SU-DHL-6 (cell line): ENCODE measurements around the gene MROH8.

Source experiments
- H2AFZ ChIP-seq: fragments of 200-600 bp; sonication (generic); 2 replicates; pipeline ENCODE4 v1.6.1; 2014; ENCODE audit warnings: low read depth, mild to moderate bottlenecking, moderate library complexity, mixed read lengths, antibody characterized with exemption, low read length; ENCODE audit not compliant: severe bottlenecking
- H3F3A ChIP-seq: fragments of 200-600 bp; shearing (Covaris generic); 2 replicates; pipeline ENCODE4 v1.6.0; 2016; ENCODE audit warnings: antibody characterized with exemption, mild to moderate bottlenecking; ENCODE audit not compliant: insufficient read depth
- H3K27ac ChIP-seq: fragments of 200-600 bp; sonication (generic); 2 replicates; pipeline ENCODE4 v1.5.1; 2016; ENCODE audit warnings: low read depth, mild to moderate bottlenecking, low read length, moderate library complexity, mixed read lengths
- H3K27me3 ChIP-seq: fragments of 200-600 bp; sonication (generic), shearing (Covaris generic); 2 replicates; pipeline ENCODE4 v1.6.0; 2014; ENCODE audit warnings: mild to moderate bottlenecking, low read length
- H3K36me3 ChIP-seq: fragments of 200-600 bp; sonication (generic); 2 replicates; pipeline ENCODE4 v1.6.1; 2014; ENCODE audit warnings: mild to moderate bottlenecking, low read length, mixed read lengths
- H3K4me2 ChIP-seq: fragments of 300-600, 200-600 bp; shearing (Covaris generic), sonication (generic); 2 replicates; pipeline ENCODE4 v1.6.0; 2014; ENCODE audit warnings: low read length, low read depth, mild to moderate bottlenecking; ENCODE audit not compliant: poor library complexity, severe bottlenecking
- H3K4me3 ChIP-seq: fragments of 200-600 bp; sonication (generic); 2 replicates; pipeline ENCODE4 v1.5.1; 2014; ENCODE audit warnings: antibody characterized with exemption, low read length, mild to moderate bottlenecking, mixed read lengths; ENCODE audit not compliant: insufficient read depth, poor library complexity, severe bottlenecking
- H3K79me2 ChIP-seq: fragments of 200-600 bp; sonication (generic); 2 replicates; pipeline ENCODE4 v1.6.1; 2014; ENCODE audit warnings: mild to moderate bottlenecking, low read length, moderate library complexity; ENCODE audit not compliant: insufficient read depth
- H3K9ac ChIP-seq: fragments of 200-600 bp; sonication (generic); 2 replicates; pipeline ENCODE4 v1.7.0; 2014; ENCODE audit warnings: mild to moderate bottlenecking, low read length
- H3K9me2 ChIP-seq: fragments of 200-600 bp; sonication (generic); replicated peaks from 2 replicates; pipeline ENCODE4 v1.6.1; 2014; ENCODE audit warnings: low read length; ENCODE audit not compliant: insufficient read depth
- H3K9me3 ChIP-seq: fragments of 200-600 bp; sonication (generic); 2 replicates; pipeline ENCODE4 v1.6.1; 2014; ENCODE audit warnings: low read length, mixed read lengths; ENCODE audit not compliant: insufficient read depth
- H4K20me1 ChIP-seq: fragments of 200-600 bp; sonication (generic); 2 replicates; pipeline ENCODE4 v1.6.1; 2014; ENCODE audit warnings: low read depth, mild to moderate bottlenecking, antibody characterized with exemption, low read length, moderate library complexity, mixed read lengths
- EZH2phosphoT487 ChIP-seq: fragments of 200-600 bp; sonication (generic), shearing (Covaris generic); conservative IDR thresholded peaks from 2 replicates; pipeline ENCODE4 v1.6.1; 2018; ENCODE audit warnings: mild to moderate bottlenecking, antibody characterized with exemption, low read length, moderate library complexity, mixed read lengths
- TF ChIP-seq, protein P1 (sequence below): fragments of 200-600 bp; sonication (generic); IDR thresholded peaks from one replicate; pipeline ENCODE4 v1.5.1; 2017; ENCODE audit warnings: antibody characterized with exemption, mild to moderate bottlenecking, low read length, moderate library complexity; ENCODE audit not compliant: insufficient read depth, poor library complexity, severe bottlenecking

Gene MROH8

DNA sequence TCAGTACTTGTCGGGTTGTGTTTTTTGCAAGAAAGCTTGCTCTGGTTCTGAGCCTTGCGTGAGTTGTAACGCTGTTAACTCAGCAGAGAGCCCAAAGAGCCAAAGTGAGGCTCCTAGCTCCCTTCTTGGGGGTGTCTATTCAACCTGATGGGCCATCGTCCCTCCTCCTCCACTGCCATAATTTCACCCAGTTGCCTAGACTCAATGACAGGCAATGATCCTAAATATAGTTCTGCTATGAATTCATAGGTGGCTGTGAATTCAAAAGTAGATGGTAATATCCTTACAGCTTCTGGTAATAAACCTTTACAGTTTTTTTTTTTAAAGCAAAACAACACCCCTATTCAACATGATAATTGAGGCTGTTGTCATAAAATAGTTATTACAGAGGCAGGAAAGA is 42.7 kb upstream of the MROH8 start:
- no peak overlapping the region for H3K27ac ChIP-seq

DNA sequence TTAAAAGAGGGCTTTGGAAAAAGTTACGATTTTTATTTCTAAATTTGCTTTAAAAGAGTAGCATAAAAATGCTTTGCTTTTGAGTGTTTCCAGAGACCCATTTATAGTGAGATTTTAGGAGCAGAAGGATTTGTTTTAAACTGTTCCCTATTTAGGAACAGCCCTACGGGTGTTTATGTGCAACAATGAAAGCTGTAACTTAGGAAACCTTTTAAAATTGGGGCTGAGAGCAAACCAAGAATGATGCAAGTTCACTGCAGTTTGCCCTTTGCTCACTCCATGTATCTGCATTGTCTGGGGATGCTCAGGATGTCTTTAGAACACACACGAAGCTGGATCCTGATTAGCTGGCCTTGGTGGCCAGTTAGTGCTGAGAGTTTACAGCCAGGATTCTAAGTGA is 41.4 kb upstream of the MROH8 start:
- TF ChIP-seq, protein P1, sequence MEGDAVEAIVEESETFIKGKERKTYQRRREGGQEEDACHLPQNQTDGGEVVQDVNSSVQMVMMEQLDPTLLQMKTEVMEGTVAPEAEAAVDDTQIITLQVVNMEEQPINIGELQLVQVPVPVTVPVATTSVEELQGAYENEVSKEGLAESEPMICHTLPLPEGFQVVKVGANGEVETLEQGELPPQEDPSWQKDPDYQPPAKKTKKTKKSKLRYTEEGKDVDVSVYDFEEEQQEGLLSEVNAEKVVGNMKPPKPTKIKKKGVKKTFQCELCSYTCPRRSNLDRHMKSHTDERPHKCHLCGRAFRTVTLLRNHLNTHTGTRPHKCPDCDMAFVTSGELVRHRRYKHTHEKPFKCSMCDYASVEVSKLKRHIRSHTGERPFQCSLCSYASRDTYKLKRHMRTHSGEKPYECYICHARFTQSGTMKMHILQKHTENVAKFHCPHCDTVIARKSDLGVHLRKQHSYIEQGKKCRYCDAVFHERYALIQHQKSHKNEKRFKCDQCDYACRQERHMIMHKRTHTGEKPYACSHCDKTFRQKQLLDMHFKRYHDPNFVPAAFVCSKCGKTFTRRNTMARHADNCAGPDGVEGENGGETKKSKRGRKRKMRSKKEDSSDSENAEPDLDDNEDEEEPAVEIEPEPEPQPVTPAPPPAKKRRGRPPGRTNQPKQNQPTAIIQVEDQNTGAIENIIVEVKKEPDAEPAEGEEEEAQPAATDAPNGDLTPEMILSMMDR = no peak
- TF ChIP-seq EZH2phosphoT487 = no peak
- Histone ChIP-seq H3K27ac (no peak overlapping the region), H3K9me3 (no peaks in the 10 kb centered on the region), H3K9ac (no peak overlapping the region), H3K36me3 (peaks cover 30% of the 10 kb centered on the region), H4K20me1 (no peaks in the 10 kb centered on the region), H3K4me2 (no peak overlapping the region), H3F3A (no peaks in the 10 kb centered on the region), H3K4me3 (no peak overlapping the region), H3K27me3 (no peaks in the 10 kb centered on the region), H2AFZ (no peak overlapping the region), H3K79me2 (no peaks in the 10 kb centered on the region), H3K9me2 (no peaks in the 10 kb centered on the region)

More for the DNA sequence above, 42.7 kb upstream of the MROH8 start:
- TF ChIP-seq EZH2phosphoT487 = no peak
- TF ChIP-seq, protein P1 = no peak
- Histone ChIP-seq H3K9ac (no peak overlapping the region), H3K4me3 (no peak overlapping the region), H3K9me2 (no peaks in the 10 kb centered on the region), H3K4me2 (no peak overlapping the region), H3K9me3 (no peaks in the 10 kb centered on the region), H4K20me1 (no peaks in the 10 kb centered on the region), H2AFZ (no peak overlapping the region), H3K36me3 (peaks cover 35% of the 10 kb centered on the region), H3F3A (no peaks in the 10 kb centered on the region), H3K27me3 (no peaks in the 10 kb centered on the region), H3K79me2 (no peaks in the 10 kb centered on the region)

- Histone ChIP-seq H3K4me2 (no peak overlapping the region), H3F3A (no peaks in the 10 kb centered on the region), H3K27me3 (no peaks in the 10 kb centered on the region)
Measured at GRCh38 chr20:37219751-37220668, 40.7 kb upstream of the MROH8 start.

More at GRCh38 chr20:37219751-37220668, 40.7 kb upstream of the MROH8 start:
- H4K20me1 ChIP-seq = no peaks in the 10 kb centered on the region
- no peak overlapping the region for H3K4me3 ChIP-seq
- H2AFZ ChIP-seq = no peak overlapping the region
- no peaks in the 10 kb centered on the region for H3K79me2 ChIP-seq
- no peaks in the 10 kb centered on the region for H3K9me3 ChIP-seq
- no peak overlapping the region for H3K9ac ChIP-seq
- peaks cover 36% of the 10 kb centered on the region for H3K36me3 ChIP-seq
- H3K27ac ChIP-seq = no peak overlapping the region
- H3K9me2 ChIP-seq = no peaks in the 10 kb centered on the region
- TF ChIP-seq, protein P1 = no peak
- no peak for TF ChIP-seq EZH2phosphoT487
